Endometrial microvascular endothelial cells (primary cell): ENCODE measurements around the gene SLC1A3. TPM values are rescaled to one million over a fixed set of nuclear protein-coding genes. Genes with fewer than 3 reads are reported as not detected.

Experiments used
- in situ Hi-C: cut with HindIII; loops from 2 replicates; pipeline ENCODE4 v1.10.0; 2017; ENCODE audit warnings: low sequenced_read_pairs, low pct_unique_long_range_greater_than_20kb; ENCODE audit errors: inconsistent ontology term
- total RNA-seq: library from RNA; depleted of rRNA; stranded (reverse); fragments of >200 nt; gene quantifications from one replicate; pipeline ENCODE4 v1.2.3, GENCODE V29; 2015; ENCODE audit errors: inconsistent ontology term

Gene SLC1A3
- total RNA-seq, 1 donor from 2014 or later = 0.09 TPM

- in situ Hi-C loops = no loop called here
These were observed 91.6 kb downstream of the SLC1A3 start for GRCh38 chr5:36698031-36698430.

- in situ Hi-C loops = no loop called here
These were observed 94.8 kb downstream of the SLC1A3 start for GRCh38 chr5:36701085-36701698.

GRCh38 chr5:36703245-36703860 lies 96.9 kb downstream of the SLC1A3 start:
- in situ Hi-C loops = no loop called here

GRCh38 chr5:36704131-36704530 lies 97.7 kb downstream of the SLC1A3 start:
- in situ Hi-C loops = no loop called here

GRCh38 chr5:36705055-36705454 lies 98.6 kb downstream of the SLC1A3 start:
- in situ Hi-C loops = no loop called here

- in situ Hi-C loops = no loop called here
These were observed 100.3 kb downstream of the SLC1A3 start for GRCh38 chr5:36706662-36707061.

GRCh38 chr5:36708996-36709395 lies 102.6 kb downstream of the SLC1A3 start:
- in situ Hi-C loops = no loop called here

GRCh38 chr5:36710039-36710438 lies 103.6 kb downstream of the SLC1A3 start:
- in situ Hi-C loops = no loop called here

- in situ Hi-C loops = no loop called here
These were observed 106.3 kb downstream of the SLC1A3 start for GRCh38 chr5:36712706-36713105.

GRCh38 chr5:36713541-36713940 lies 107.1 kb downstream of the SLC1A3 start:
- in situ Hi-C loops = no loop called here

- in situ Hi-C loops = no loop called here
These were observed 110.8 kb downstream of the SLC1A3 start for GRCh38 chr5:36717131-36717695.

GRCh38 chr5:36719282-36719681 lies 112.9 kb downstream of the SLC1A3 start:
- in situ Hi-C loops = no loop called here

- in situ Hi-C loops = no loop called here
These were observed 114.3 kb downstream of the SLC1A3 start for GRCh38 chr5:36720688-36721087.

- in situ Hi-C loops = no loop called here
These were observed 115.3 kb downstream of the SLC1A3 start for GRCh38 chr5:36721664-36722235.

- in situ Hi-C loops = no loop called here
These were observed 116.5 kb downstream of the SLC1A3 start for GRCh38 chr5:36722900-36723299.

GRCh38 chr5:36723912-36724311 lies 117.5 kb downstream of the SLC1A3 start:
- in situ Hi-C loops = no loop called here

GRCh38 chr5:36724467-36725332 lies 118.3 kb downstream of the SLC1A3 start:
- in situ Hi-C loops = no loop called here

GRCh38 chr5:36726317-36726716 lies 119.9 kb downstream of the SLC1A3 start:
- in situ Hi-C loops = no loop called here

- in situ Hi-C loops = no loop called here
These were observed 120.4 kb downstream of the SLC1A3 start for GRCh38 chr5:36726767-36727166.
